NCI-H460 (cell line): ENCODE data around the gene ARPP19. TPM values are rescaled to one million over a fixed set of nuclear protein-coding genes. Genes with fewer than 3 reads are reported as not detected.
"Not testable (repeated sequence)": the region's sequence is repeated elsewhere in the genome, so short reads cannot be mapped to it uniquely, and the experiment has no call there.

Experiments used
- DNase-seq: peaks from one replicate; pipeline ENCODE4 v3.0.0-alpha.2; 2016; ENCODE audit warnings: low read depth; ENCODE audit errors: extremely low read depth
- total RNA-seq: library from RNA; depleted of rRNA; stranded (reverse); fragments of >200 nt; shearing (Covaris generic); gene quantifications from 2 replicates; pipeline ENCODE4 v1.2.3, GENCODE V29; 2014; rRNA removed

ARPP19 gene
- total RNA-seq, 1 experiment from 2014 or later = 114 TPM

- DNase-seq = no peak
Measured at GRCh38 chr15:52517014-52517413, 51.8 kb downstream of the ARPP19 start.

- no peak for DNase-seq
Measured at GRCh38 chr15:52515343-52515742, 53.5 kb downstream of the ARPP19 start.

DNA sequence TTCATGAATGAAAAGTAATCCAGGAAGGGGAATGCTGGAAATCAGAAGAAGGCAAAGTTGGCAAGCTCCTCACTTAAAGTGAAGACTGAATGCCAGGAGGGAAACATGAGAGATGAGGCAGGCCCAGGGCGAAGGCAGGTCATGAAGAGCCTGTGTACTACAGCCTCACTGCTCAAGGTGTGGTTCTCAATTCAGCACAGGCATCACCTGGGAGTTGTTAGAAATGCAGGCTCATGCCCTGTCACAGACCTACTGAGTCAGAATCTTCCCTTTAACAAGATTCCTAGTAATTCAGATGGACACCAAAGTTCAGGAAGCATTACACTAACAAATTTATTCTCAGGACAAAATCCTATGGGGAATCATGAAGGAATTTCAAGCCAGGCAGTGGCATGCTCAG lies 54.3 kb downstream of the ARPP19 start:
- DNase-seq = no peak

DNA sequence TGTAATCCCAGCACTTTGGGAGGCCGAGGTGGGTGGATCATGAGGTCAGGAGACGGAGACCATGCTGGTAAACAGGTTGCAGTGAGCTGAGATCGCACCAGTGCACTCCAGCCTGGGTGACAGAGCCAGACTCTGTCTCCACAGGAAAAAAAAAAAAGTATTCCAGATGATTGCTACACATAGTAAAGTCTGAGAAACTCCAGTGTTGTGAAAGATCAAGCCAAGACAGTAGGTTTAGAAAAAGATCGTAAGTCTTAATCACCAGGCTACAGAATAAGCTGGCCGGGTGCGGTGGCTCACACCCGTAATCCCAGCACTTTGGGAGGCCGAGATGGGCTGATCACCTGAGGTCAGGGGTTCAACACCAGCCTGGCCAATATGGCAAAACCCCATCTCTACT lies 56.0 kb downstream of the ARPP19 start:
- DNase-seq = not testable (repeated sequence)

- no peak for DNase-seq
Measured at GRCh38 chr15:52511084-52511483, 57.7 kb downstream of the ARPP19 start.

DNA sequence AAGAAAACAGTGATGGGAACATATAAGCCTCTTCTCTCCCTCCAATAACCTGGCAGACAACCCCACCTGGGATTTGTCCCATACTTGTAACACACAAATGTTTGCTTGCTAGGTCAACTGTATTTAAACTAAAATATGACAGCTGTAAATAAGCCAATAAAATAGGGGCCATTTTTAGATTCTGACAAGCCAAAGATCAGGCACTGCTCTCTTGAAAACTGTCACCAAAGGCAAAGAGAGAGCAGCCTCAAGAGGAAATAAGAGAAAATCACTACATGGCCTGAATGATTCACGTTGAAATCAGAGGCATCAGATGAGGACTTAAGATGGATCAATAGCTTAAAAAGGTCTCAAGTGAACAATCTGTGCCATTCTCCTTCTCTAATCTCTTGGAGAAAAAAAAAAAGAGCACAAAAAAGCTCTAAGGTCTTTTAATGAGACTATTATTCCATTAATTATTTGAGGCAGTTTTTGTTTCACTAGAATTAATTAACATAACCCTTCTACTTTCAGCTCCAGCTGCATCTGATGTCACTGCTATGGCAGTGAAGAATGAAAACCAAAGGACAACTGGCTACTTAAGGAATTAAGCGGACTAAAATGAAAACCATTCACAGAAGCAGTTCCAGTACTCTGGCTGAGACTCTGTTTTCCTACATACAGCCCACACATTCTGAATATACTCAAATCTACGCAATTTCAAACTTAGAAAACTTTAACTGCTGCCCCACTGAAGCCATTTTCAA lies 59.2 kb downstream of the ARPP19 start:
- DNase-seq = no peak

DNA sequence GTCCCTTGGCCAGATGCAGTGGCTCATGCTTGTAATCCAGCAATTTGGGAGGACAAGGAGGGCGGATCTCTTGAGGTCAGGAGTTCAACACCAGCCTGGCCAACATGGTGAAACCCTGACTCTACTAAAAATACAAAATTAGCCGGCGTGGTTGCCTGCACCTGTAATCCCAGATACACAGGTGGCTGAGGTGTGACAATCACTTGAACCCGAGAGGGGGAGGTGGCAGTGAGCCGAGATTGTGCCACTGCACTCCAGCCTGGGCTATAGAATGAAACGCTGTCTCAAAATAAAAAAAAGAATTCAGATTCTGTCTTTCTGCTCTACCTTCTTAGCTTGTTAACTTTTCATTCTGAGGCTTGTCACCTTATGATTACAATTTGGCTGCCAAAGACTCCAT lies 62.3 kb downstream of the ARPP19 start:
- no peak for DNase-seq

- no peak for DNase-seq
Measured at GRCh38 chr15:52505151-52505550, 63.7 kb downstream of the ARPP19 start.

DNA sequence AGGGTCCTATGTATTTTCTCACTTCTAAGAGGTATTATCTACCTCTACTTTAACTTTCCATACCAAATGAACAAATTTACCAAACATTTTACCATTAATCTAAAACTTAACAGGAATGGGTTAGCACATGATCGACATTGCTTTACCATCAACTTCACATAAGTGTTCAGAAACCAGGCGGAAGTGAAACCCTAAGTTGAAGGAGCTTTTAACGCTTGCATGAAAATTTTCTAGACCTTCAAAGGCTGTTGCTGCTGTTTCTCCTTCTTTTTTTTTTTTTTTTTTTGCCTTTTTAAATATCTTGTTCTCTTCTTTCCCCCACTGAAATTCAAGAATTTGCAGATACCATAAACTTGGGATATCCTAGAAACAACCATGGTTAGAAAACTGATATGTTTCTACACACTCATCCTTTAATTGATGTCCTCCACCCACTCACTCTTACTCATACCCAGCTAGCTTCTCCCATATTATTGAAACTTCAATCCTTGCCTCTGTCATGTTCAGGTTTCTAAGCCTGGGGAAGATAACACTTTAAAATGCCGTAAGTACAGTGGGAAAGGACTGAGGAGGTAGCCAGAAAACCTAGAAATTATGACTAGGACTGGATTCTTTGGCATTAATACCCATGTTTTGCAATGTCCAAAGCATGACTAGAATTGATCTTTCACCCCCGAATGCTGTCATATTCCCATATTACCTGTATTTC lies 64.9 kb downstream of the ARPP19 start:
- no peak for DNase-seq

DNA sequence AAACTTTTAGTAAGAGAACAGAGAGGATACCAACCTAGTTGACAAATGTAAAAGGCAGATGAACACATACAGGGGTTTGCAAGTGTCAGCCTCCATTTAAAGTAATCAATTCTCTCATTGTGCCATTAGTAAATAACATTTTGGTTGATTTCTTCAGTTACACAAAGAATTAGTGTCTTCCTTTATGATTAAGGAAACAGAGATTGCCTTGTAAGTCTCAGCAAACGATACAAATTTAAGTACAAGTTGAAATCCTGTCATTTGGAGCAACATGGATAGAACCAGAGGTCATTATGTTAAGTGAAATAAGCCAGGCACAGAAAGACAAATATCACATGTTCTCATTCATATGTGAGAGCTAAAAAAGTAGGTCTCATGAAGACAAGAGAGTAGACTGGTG lies 66.2 kb downstream of the ARPP19 start:
- no peak for DNase-seq

- no peak for DNase-seq
Measured at GRCh38 chr15:52499506-52499905, 69.3 kb downstream of the ARPP19 start.

DNA sequence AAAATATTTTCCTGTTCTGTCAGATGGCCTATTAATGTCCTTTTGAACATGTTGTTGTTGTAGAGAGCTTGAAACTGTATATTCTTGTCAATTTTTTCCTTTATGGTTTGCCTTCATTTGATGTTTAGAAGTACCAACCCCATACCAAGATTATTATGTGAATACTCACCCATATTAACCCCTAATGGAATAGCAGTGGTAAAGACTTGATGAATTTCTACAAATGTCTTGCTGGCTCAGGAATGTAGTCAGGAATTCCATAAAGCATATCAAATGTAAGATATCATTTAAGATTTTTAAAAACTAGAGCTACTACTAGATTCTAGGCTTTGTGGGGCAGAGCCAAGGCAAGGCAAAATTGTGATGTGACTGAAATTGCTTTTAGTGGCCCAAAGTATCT lies 70.1 kb downstream of the ARPP19 start:
- DNase-seq = no peak

Other genes with a start within 250 kb of the ARPP19 start
- gene MYO5A, start 40.1 kb downstream of the ARPP19 start, total RNA-seq = 12.1 and 12.6 TPM in 2 replicates
- gene ATOSA, start 110.4 kb upstream of the ARPP19 start, total RNA-seq = 7.1 and 8.7 TPM in 2 replicates
- 0.61 and 1.1 TPM in 2 replicates for gene ONECUT1, start 221.3 kb upstream of the ARPP19 start, total RNA-seq